ENCODE results near the gene FAM83D. TPM values are rescaled to one million over a fixed set of nuclear protein-coding genes. Genes with fewer than 3 reads are reported as not detected.

The FAM83D gene
- total and polyA plus RNA-seq, 2 donors (not counting 1 experiment from before 2014, with no cell fraction given): 0.82 to 1.7 TPM

- no peak for DNase-seq
- ATAC-seq (ENCODE audit: low read depth): no peak
- peaks cover 0 to 7% of the 10 kb centered on the region in 2 donors for H3K4me1 ChIP-seq (ENCODE audit: control insufficient read depth in 2 of 2, insufficient read depth in 2 of 2, low read length in 2 of 2)
- H2AFZ ChIP-seq (ENCODE audit: insufficient read depth, low read depth, low read length, poor library complexity, severe bottlenecking): no peak overlapping the region
- intact Hi-C loops (cut with micrococcal nuclease): no loop called here
- Mint-ChIP-seq H3K4me1 (peaks cover 10% of the 10 kb centered on the region), H3K27me3 (no peaks in the 10 kb centered on the region), H3K27ac (no peak overlapping the region), H3K9me3 (ENCODE audit: insufficient read depth) (no peaks in the 10 kb centered on the region), H3K4me3 (no peak overlapping the region)
- no peak overlapping the region for H3K9ac ChIP-seq (ENCODE audit: low read length)
- ChIA-PET CTCF (no interaction called here), POLR2A (interaction anchor here (0.7 kb wide), 1 partner anchor 98 kb away, joined by 3 read pairs; no protein-coding TSS in a partner anchor)
- no peaks in the 10 kb centered on the region for H3K27me3 ChIP-seq (replicated peaks in 1 of 4; ENCODE audit: control extremely low read depth in 1 of 4, control insufficient read depth in 3 of 4, insufficient read depth in 4 of 4, low read length in 3 of 4)
- H3K27ac ChIP-seq (ENCODE audit: low read length in 2 of 2): no peak overlapping the region
- no peak overlapping the region for H3K4me3 ChIP-seq (ENCODE audit: control extremely low read depth in 1 of 5, extremely low read depth in 1 of 5, insufficient read depth in 1 of 5, low read depth in 2 of 5, low read length in 4 of 5)
- peaks cover 5 to 11% of the 10 kb centered on the region in 2 experiments for H3K36me3 ChIP-seq (replicated peaks in 1 of 2; ENCODE audit: control extremely low read depth in 1 of 2, control insufficient read depth in 1 of 2, extremely low read depth in 1 of 2, insufficient read depth in 2 of 2, low read length in 1 of 2)
- H4K20me1 ChIP-seq (ENCODE audit: control insufficient read depth, insufficient read depth, low read length, poor library complexity, severe bottlenecking): no peaks in the 10 kb centered on the region
- 100% methylated on average over 1 of the region's 1 CpG for WGBS (ENCODE audit: insufficient coverage)
- no peaks in the 10 kb centered on the region for H3K9me3 ChIP-seq (ENCODE audit: control extremely low read depth in 1 of 3, control insufficient read depth in 2 of 3, insufficient read depth in 1 of 3, low read length in 2 of 3)
- TF ChIP-seq EZH2 (IDR thresholded peaks at IDR 0.05; ENCODE audit: borderline replicate concordance, insufficient read depth, low read depth, low read length, poor library complexity, severe bottlenecking) (no peak), CTCF (IDR thresholded peaks at IDR 0.05) (no peak)
- peaks cover 9% of the 10 kb centered on the region for H3K79me2 ChIP-seq (ENCODE audit: control insufficient read depth, insufficient read depth, low read length)
- H3K4me2 ChIP-seq (replicated peaks; ENCODE audit: low read depth, low read length, poor library complexity, severe bottlenecking): no peak overlapping the region
Measured at GRCh38 chr20:38982291-38982690, 56.1 kb downstream of the FAM83D start.

- H3K27me3 Mint-ChIP-seq: no peaks in the 10 kb centered on the region
- Histone ChIP-seq H3K79me2 (ENCODE audit: control insufficient read depth, insufficient read depth, low read length) (peaks cover 2% of the 10 kb centered on the region), H3K4me1 (ENCODE audit: control insufficient read depth in 2 of 2, insufficient read depth in 2 of 2, low read length in 2 of 2) (peaks cover 7 to 18% of the 10 kb centered on the region in 2 donors), H3K36me3 (replicated peaks in 1 of 2; ENCODE audit: control extremely low read depth in 1 of 2, control insufficient read depth in 1 of 2, extremely low read depth in 1 of 2, insufficient read depth in 2 of 2, low read length in 1 of 2) (peaks cover 5 to 17% of the 10 kb centered on the region in 2 experiments), H3K4me2 (replicated peaks; ENCODE audit: low read depth, low read length, poor library complexity, severe bottlenecking) (no peak overlapping the region), H2AFZ (ENCODE audit: insufficient read depth, low read depth, low read length, poor library complexity, severe bottlenecking) (no peak overlapping the region), H3K9me3 (ENCODE audit: control extremely low read depth in 1 of 3, control insufficient read depth in 2 of 3, insufficient read depth in 1 of 3, low read length in 2 of 3) (no peaks in the 10 kb centered on the region), H3K4me3 (ENCODE audit: control extremely low read depth in 1 of 5, extremely low read depth in 1 of 5, insufficient read depth in 1 of 5, low read depth in 2 of 5, low read length in 4 of 5) (no peak overlapping the region), H3K9ac (ENCODE audit: low read length) (no peak overlapping the region), H3K27ac (ENCODE audit: low read length in 2 of 2) (no peak overlapping the region), H4K20me1 (ENCODE audit: control insufficient read depth, insufficient read depth, low read length, poor library complexity, severe bottlenecking) (no peaks in the 10 kb centered on the region), H3K27me3 (replicated peaks in 1 of 4; ENCODE audit: control extremely low read depth in 1 of 4, control insufficient read depth in 3 of 4, insufficient read depth in 4 of 4, low read length in 3 of 4) (no peaks in the 10 kb centered on the region)
- no peak for TF ChIP-seq CTCF (IDR thresholded peaks at IDR 0.05)
- no peak for TF ChIP-seq EZH2 (IDR thresholded peaks at IDR 0.05; ENCODE audit: borderline replicate concordance, insufficient read depth, low read depth, low read length, poor library complexity, severe bottlenecking)
- DNase-seq (no peak), ATAC-seq (ENCODE audit: low read depth) (no peak)
- H3K9me3 Mint-ChIP-seq (ENCODE audit: insufficient read depth): no peaks in the 10 kb centered on the region
- no peak overlapping the region for H3K4me3 Mint-ChIP-seq
- 100% methylated on average over 1 of the region's 4 CpGs for WGBS (ENCODE audit: insufficient coverage)
- peaks cover 17% of the 10 kb centered on the region for H3K4me1 Mint-ChIP-seq
- no peak overlapping the region for H3K27ac Mint-ChIP-seq
- CTCF ChIA-PET: interaction anchor here (1.8 kb wide), 1 partner anchor 10 kb away, joined by 4 read pairs; no protein-coding TSS in a partner anchor
- intact Hi-C loops (cut with micrococcal nuclease): no loop called here
- POLR2A ChIA-PET: interaction anchor here (0.7 kb wide), 1 partner anchor 16 kb away, joined by 9 read pairs; no protein-coding TSS in a partner anchor
Measured at GRCh38 chr20:38985060-38985459, 58.8 kb downstream of the FAM83D start.
